Raji (cell line): ENCODE measurements around the gene KRT35.

Experiments used
- POLR2A ChIP-seq: IDR thresholded peaks from 2 replicates; pipeline ENCODE4 v1.6.1; 2011; ENCODE audit warnings: low read depth, low read length, control low read depth; ENCODE audit not compliant: insufficient read depth

The KRT35 gene

DNA sequence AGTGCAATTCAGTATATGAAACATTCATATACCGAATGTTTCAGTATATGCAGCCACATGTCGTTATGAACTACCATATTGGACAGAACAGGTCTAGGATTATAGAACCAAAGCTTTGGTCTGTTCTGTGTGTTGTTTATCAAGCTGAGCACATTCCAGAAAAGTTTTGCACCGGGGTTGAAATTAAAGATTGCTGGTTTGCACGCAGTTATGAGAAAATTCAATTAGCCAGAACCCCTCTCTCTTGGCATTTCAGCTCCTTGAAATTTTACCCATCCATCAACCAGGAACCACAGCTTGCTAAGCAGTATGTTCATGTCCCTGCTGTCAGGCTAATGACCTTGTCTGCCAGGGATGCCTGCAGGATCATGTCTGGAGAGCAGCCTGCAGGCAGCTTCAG, 23.3 kb downstream of the KRT35 start:
- TF ChIP-seq POLR2A, result no peak

DNA sequence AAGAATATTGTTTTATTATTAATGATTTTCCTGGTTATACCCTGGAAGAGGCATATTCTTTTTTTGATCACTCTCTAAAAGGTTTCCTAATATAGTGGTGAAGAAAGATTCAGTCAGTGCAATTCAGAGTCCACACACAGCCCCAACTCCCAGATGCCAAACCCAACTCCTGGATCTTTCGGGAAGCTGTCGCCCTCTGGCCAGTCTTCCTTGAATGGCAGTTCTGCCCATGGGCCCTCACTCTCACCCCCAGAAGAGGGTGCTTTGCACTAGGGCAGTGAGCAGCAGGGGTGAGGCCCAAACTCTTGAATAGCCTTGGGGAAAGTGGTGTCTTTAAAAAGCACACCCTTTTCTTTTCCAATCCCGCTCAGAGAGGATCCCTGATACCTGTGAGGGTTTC, 24.7 kb downstream of the KRT35 start:
- no peak for TF ChIP-seq POLR2A

DNA sequence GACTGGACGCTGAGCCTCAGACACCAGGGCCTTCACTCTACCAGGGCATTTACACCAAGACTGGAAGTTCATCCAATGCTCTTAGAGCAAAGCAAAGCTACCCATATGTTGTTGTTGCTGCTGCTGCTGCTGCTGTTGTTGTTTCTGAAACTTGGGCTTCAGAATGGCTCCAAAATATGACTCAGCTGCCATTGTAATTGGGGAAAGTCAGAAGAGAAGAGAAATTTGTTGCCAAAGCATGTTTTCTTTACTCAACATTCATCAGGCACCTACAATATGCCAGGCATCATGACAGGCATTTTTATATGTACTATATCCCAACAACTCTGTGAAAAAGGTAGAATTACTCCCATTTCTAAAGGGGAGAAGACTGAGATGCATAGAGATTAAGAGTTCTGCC, 25.7 kb downstream of the KRT35 start:
- no peak for TF ChIP-seq POLR2A

DNA sequence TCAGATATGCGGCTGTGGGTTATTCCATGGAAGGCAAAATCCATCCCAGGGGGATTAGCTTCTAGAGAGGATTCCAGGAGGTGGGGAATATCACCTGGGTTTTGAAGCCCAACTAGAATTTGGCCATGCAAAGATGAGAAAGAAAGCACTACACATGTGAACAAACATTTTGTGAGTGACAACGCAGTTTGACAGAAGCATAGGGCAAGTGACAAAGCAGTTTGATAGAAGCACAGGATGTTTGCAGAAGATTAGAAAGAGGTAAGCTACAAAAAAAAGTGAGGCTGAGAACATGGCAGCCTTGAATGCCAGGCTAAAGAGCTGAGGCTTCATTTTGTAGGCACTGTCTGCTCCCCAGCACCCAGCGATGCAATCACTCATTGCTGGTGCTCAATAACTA, 27.9 kb downstream of the KRT35 start:
- TF ChIP-seq POLR2A, result no peak

DNA sequence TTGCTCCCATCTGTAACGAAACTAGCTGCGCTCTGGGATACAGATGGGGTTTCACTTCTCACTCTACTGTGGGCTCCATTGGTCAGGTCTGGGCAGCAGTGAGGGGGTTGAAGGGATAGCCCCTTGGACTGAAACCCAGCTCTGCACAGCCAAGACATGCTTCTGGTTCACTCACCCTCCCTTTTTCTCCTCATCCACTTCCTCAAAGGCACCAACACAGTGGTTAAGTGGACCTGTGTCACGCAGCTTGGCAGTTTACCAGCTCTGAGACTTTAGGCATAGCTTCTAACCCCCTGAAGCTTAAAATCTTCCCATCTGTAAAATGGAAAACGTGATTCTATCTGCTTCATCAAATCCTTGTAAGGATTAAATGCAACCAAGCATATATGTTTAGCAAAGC, 28.7 kb downstream of the KRT35 start:
- TF ChIP-seq POLR2A, result no peak

DNA sequence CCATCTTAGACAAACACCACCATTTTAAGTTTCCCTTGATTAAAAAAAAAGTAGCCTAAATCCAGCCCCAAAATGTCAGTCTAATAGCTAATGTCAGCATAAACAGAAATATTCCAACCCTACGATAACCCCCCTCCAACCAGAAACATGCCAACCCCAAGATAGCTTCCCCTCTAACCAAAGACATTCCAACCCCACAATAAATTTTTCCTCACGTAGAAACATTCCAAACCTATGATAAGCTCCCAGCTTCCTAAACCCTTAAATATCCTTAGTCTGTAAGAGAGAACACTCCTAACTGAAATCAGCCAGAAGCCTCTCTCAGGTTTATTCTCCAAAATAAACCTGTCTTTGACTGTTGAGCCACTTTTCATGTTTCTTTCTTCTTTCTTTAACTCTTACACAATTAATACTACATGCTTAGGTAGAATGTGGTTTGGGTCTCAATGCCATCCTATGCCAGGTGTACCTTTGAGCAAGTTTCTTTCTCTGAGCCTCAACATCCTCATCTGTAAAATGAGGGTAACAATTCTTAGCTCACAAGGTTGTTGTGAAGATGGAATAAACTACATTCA, 29.7 kb downstream of the KRT35 start:
- TF ChIP-seq POLR2A, result no peak

DNA sequence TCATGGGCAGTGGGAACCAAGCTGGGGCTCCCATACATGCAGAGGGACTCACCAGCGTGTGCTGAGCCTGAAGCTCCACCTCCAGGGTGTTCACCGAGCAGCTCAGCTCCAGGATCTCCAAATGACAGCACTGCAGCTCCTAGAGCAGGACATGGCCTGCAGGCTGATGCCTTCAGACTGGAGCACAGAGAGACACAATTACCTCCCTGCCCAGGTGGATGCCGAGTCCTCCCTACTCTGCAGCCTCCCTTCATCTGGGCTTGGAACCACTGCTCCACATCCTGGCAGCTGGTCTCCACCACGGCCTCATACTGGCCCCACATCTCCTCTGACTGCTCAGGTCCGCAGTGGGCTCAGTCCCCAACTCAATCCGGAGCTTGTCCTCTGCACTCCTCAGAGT, 31.9 kb downstream of the KRT35 start:
- no peak for TF ChIP-seq POLR2A

DNA sequence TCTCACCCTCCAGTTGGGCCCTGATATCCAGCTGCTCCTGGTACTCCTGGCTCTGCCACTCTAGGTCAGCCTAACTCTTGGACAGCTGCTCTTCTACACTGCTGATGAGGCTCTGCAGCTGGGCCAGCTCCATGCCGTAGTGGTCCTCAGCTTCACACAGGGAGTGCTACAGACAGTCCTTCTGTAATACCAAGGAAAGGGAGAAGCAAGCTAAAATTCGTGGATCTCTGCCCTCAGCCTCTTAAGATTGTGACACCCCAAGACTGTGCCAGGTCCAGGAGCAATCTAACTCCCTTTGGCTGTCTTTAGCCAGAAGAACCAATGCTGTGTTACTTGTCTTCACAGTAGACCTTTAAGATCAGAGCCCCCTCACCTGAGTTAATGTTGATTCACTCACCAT, 32.4 kb downstream of the KRT35 start:
- TF ChIP-seq POLR2A, result no peak

DNA sequence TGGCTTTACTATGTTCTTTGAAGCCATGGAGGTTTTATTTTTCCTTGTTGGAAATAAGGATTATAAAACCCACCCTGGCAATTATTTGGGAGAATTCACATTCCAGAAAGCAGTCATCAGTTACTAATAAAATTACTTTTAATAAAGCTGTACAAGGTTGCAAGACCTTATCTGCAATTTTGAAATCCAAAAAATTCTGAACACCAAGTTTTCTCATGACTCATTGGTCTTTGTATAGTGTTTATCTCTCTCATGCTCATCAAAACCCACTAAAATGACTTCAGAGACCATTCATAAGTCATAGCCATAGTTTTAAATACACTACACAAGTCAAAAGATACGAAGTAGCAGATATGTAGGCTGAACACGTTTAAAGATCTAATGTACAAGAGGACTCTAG, 34.1 kb downstream of the KRT35 start:
- TF ChIP-seq POLR2A, result no peak

DNA sequence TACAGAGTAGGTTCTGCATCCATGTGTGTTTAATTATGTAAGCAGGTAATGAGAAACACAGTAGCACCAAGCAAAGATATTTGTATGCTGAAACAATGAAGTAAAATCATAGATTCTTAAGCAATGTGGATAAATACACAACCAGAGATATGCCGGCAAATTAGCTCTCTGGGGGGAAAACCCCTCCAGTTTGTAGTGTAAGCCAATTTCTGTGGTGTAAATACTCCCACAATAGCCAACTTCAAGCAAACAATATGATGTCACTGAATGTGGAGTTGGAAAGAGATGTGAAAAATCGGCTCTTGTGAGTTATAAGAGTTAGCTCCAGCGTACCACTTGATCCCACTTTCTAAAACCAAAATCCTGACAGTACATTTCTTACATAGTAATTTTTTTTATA, 36.3 kb downstream of the KRT35 start:
- no peak for TF ChIP-seq POLR2A

DNA sequence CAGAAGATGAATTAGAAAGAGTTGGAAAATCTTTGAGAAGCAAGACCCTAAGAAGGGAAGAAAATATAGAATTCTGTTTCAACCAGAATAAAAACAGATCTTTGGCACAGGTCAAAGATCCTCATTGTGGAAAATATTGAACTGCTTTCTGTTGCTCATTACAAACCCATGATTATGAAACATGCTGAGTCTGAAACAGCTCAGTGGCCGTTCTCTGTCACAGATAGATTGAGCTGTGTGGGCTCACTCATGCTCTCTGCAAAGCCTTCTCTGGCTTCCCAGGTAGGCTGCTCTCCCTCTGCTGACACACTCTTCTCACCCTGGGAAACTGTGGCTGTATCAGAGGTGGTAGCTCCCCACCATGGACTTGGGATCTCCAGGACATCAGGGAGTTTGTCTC, 36.8 kb downstream of the KRT35 start:
- TF ChIP-seq POLR2A, result no peak

DNA sequence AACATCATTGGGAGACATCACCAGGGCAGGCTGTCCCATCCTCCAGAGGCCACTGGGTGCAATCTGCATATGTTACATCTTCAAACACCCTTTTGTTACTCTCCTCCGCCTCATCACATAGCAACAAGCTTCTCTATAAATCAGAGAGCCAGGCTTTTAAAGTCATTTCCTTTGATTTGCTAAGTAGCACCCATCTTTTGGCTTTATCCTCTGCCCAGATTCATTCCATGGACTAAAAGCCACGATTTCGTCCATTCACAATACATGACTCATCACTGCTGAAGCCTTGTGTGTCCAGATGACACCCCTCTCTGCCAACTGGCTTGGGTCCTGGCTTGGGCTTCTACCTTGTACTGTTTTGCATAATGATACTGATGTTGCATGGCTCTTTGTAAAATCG, 38.2 kb downstream of the KRT35 start:
- no peak for TF ChIP-seq POLR2A

DNA sequence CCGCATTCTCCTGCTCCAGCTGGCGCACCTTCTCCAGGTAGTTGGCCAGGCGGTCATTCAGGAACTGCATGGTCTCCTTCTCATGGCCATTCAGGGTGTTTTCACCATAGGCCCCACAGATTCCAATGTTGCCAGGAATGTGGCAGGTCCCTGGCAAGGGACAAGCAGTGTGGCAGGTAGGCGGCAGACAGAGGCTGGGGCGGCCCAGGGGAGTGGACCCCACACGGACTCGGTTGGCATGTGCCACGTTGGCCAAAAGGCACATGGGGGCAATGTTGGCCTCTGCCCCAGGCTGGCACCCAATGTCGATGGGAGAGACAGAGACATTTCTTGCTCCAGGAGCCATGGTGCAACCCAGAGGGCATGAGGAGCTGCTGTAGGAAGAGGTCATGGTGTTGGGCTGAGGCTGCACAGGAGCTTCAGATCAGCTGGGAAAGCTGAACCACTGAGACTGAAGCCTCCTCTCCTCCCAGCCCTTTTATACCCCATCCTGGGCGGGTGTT, 40.4 kb downstream of the KRT35 start, which contains the start of gene KRT38:
TSS of gene KRT38 (minus strand) at position 453 of the 503 bp plus-strand sequence. CDS start at position 391, 62 bp downstream.
- no peak for TF ChIP-seq POLR2A

DNA sequence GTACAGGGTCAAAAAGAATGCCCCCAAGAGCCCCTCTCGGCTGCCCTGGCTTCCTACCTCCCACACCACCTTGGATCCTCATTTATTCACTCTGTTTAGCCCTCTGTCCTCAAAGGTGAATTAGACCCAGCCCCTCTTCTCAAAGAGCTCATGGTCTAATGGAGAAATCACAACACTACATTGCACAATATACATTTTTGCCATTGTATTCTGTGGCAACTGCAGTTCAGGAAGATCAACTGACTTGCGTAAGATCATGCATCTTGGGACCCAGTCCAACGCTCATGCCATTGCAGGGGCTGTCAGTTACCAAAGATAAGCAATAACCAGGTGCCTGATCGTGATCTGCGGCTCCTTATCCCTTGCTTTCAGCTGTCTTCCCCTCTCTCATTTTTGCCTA, 41.6 kb downstream of the KRT35 start:
- TF ChIP-seq POLR2A, result no peak

DNA sequence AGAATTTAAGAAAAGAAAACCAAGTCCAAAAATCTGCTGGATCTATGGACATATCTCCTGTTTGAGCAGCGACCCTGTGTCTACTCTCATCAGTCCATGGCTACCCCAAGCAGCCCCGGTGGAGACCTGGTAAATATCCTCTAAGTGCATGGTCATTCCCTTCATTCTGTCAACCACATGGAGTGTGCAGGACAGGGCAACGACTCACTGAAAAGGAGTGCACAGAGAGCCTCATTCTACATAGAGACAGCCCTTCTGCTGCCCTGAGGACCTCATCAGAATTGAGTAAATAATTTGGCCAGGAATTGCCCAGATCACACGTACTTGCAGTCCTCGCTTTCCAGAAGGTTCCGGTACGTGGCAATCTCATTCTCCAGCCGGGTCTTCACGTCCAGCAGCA, 43.2 kb downstream of the KRT35 start:
- no peak for TF ChIP-seq POLR2A

DNA sequence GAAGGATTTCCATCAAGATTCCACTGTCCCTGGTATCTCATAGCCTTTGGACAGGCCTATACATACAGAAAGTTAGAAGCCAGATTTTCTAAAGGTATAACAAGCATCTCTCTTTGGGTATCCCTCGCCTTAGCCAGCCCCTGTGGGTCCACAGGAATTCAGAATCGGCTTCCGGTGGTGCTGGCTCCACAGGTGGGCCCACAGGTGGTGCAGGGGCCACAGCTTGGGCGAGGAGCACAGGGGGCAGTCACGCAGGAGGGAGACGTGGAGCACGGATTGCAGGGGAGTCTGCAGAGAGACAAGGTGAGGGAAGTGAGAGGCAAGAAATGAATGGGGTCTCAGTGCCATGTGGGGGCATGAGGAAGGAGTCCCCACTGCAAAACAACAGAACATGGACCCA, 43.7 kb downstream of the KRT35 start:
- TF ChIP-seq POLR2A, result no peak

DNA sequence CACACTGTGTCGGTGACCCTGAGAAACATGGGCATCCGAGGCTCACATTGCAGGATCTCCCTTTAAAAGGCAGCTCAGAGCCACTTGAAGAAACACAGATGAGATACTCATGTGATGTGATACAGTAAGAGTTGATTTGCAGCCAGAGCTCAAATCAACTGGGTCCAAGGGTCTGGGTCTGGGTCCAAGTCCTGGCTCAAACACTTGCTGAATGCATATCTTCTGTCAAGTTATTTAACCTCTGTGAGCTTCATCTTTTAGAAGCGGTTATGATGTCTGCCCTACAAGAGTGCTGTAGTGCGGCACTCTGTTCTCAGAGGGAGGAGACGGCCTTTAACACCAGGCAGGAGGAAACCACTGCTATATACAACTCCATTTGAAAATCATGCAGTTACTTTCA, 46.5 kb downstream of the KRT35 start:
- TF ChIP-seq POLR2A, result no peak
